Activated CD8-positive, alpha-beta memory T cell treated with anti-CD3 and anti-CD28 coated beads, Interleukin-2, amount 50 U/mL, for 1 hour (primary cell): ENCODE data around the gene HEXIM2.

Source experiments
- DNase-seq: peaks from one replicate; pipeline ENCODE4 v3.0.0-alpha.2; 2020; ENCODE audit errors: extremely low read depth

The HEXIM2 gene

DNA sequence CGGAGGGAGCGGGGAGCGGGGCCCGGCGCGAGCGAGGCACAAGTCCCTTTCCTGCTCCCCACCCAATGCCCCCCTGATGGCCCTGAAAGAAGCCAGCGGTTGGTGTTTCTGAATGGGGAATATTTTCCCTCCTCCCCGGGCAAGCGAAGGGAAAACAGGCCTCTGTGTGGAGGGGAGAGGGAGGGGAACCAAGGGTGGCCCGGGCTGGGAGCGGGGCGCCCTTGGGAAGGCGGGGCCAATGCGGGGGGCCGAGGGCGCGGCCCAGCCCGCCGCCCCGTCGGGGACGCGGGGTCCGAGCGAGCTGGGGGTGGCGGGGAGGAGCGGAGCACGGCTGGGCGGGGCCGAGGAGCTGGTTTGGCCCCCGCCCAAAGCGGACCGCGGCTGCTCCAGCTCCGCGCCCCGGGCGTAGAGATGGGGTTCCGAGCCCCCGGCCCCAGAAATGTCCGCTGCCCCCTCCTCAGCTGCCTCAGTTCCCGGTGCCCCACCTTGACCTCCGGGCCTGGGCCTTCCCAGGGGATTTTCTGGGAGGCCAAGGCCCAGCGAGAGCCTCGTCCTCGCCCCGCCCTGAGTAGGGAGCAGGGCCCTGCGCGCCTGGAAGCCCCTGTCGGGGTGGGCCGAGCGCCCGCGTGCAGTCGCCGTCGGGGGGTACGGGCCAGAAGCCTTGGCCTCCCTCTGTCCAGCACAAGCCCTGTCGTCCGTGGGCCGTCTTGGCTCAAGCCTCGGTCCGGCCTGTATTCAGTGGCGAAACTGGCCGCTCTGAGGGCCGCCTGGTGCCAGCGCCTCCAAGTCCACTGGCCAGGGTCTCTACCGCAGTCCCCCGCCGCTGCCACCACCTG is 17.3 kb upstream of the HEXIM2 start:
- DNase-seq = no peak

DNA sequence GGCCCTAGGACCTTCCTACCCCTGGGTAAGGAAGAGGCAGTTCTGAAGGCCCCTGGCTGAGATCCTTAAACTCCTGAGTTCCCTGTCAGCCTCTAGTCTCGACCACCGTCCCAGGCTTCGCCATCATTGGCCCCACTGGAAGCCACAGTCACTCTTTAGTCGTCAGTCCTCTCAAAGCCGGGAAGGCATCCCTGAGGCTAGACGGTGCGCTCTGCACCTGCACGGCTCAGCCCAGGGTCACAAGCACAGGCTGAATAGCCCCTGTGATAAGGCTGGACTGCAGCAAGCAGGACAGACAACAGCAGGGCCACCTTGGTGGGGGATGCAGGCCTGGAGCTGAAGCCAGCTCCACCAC is 16.7 kb upstream of the HEXIM2 start:
- no peak for DNase-seq

- no peak for DNase-seq
Observed at GRCh38 chr17:45146166-45146565, 15.5 kb upstream of the HEXIM2 start.

DNA sequence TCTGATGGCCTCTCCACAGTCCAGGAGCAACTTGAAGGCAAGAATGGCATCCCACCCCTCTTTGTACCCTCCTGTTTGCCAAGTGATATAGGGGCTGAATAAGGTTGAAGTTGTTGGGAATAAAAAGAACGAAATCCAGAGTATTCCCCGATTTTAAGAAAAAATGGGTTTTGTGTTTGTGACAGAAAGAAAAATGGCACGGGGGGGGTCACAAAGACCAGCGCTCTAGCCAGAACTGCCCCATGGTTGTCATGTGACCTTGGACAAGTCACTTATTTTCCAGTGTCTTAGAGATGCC is 15.1 kb upstream of the HEXIM2 start:
- no peak for DNase-seq

DNA sequence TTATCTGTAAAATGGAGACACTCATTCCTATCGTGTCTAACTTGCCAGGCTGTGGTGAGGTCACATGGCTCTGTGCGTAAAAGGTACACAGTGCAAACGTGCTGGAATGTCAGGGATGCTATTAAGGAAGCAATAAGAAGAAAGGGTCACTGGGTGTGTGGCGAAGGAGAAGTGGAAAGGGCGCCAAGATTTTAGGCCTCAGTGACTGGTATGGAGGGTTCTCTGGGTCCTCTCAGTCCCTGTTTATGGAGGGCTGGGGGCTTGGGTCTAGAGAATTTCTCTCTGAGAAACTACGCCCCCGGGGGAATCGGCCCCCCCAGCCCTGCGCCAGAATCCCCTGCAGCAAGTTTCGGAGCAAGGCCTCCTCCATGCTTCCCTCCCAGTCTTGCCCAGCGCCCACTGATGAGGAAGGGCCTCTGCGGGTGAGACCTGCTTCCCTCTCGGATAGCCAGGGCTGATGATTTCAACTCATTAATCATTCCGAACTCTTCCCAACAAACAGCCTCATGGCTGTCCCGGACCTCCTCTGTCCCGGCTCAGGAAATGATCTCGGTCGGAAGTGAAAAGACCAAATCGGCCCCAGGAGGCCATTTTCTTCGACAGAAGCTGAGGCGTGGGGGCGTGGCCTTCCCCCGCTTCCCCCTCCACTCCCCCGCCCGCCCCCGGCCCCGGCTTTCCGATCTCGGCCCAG is 14.6 kb upstream of the HEXIM2 start:
- no peak for DNase-seq

GRCh38 chr17:45147581-45148182 is 14.0 kb upstream of the HEXIM2 start:
- DNase-seq = peak; percentile 60

DNA sequence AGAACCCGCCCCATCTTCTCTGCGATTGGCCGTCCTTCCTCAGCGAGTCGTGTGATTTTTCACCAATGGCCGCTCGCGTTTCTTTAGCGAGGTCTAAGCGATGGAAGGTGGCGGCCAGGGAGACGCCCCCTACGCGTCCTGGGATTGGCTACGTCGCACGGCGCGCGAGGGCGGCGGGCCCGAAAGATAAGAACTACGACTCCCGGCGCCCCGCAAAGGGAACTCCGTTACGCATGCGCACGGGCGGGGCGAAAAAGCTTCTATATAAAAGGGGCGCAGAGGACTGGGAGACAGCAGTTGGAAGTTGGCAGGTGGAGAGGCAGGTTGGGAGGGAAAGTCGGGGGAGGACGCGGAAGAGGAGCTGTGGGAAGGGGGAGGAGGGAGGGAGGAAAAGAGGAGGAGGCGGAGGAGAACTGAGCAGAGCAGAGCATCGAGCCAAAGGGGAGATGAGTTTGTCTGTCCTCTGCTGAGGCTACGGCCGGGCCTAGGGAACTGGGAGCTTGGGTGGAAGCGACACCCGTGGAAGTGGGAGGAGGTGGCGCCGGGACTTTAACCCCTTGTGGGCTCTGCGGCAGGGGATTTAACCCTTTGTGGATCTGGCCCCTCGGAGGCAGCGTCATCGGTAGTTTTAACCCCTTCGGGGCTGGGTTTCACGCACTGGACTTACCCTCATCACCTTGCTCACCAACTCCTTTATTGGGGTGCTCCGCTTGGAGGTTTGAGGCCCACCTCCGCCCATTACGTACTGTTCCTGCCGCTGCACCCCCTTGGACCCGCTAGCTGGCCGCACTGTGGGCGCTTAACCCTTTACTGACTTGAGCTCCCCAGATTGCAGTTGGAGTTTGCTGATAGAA is 13.3 kb upstream of the HEXIM2 start, which contains the start of gene HEXIM1:
TSS of gene HEXIM1 (plus strand) at position 293 of the 854 bp plus-strand sequence. CDS start 716 bp downstream, outside the sequence.
- peak; percentile 99 for DNase-seq

GRCh38 chr17:45149037-45149668 is 12.5 kb upstream of the HEXIM2 start:
- no peak for DNase-seq

GRCh38 chr17:45149669-45150664 is 11.7 kb upstream of the HEXIM2 start:
- no peak for DNase-seq

GRCh38 chr17:45150911-45151809 is 10.5 kb upstream of the HEXIM2 start:
- DNase-seq = no peak

GRCh38 chr17:45155029-45155428 is 6.6 kb upstream of the HEXIM2 start:
- DNase-seq = no peak

- DNase-seq = no peak
Observed at GRCh38 chr17:45155483-45155882, 6.2 kb upstream of the HEXIM2 start.

DNA sequence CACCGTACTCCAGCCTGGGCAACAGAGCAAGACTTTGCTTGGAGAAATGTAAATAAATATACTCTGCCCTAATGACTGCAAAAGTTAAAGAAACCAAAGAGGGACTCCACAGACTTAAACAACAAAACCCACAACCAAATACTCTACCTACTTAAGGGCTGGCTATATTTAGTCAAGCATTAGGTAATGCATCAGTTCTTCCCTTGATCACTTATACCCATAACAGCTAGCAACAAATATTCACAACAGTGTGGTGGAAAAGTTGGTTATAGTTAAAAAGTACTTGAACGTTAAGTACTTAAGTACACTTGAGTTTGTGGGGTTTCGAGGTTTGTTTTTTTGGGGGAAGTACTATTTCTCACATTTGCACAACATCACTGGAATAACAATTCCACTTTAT is 5.4 kb upstream of the HEXIM2 start:
- no peak for DNase-seq

DNA sequence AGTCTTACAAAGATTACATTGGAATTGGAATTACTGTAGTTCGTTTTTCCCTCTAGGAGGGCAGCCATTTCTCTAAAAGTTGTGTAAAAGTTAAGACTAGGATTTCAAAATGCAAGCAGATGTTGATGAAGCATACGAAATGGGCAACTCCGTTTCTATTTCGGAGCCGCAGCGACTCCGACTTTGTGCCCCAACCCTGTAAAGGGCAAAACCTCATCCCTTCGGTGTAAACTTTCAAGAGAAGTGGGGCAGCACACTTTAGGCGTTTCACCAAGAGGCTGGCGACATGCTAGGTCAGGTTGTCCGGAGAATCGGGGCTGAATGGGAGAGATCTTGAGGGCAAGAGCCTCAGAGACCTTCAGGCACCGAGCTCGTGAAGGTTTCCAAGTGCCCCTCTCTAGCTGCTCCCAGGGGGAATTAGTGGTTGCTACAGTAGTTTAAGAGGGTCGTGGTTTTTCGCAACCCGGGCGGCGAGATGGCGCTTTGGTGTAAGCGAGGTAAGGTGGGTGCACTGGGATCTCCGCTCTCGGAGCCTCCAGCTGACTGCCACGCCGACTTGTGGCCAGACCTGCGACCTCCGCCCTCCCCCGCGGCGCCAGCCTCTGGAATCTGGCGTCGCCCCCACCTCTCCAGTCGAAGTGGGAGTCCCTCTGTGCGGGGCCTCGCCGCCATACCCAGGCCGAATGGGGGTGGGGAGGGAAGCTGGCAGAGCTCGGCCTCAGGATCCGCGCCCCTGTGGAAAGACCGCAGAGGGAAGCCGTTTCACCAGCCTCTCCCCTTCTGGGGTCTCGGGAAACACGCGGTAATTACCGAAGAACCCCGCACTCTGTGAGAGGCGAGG is 1.0 kb upstream of the HEXIM2 start:
- no peak for DNase-seq

- DNase-seq = no peak
Observed at GRCh38 chr17:45162025-45162687, 481 bp downstream of the HEXIM2 start.

GRCh38 chr17:45164734-45165269 is 3.1 kb downstream of the HEXIM2 start:
- DNase-seq = no peak

DNA sequence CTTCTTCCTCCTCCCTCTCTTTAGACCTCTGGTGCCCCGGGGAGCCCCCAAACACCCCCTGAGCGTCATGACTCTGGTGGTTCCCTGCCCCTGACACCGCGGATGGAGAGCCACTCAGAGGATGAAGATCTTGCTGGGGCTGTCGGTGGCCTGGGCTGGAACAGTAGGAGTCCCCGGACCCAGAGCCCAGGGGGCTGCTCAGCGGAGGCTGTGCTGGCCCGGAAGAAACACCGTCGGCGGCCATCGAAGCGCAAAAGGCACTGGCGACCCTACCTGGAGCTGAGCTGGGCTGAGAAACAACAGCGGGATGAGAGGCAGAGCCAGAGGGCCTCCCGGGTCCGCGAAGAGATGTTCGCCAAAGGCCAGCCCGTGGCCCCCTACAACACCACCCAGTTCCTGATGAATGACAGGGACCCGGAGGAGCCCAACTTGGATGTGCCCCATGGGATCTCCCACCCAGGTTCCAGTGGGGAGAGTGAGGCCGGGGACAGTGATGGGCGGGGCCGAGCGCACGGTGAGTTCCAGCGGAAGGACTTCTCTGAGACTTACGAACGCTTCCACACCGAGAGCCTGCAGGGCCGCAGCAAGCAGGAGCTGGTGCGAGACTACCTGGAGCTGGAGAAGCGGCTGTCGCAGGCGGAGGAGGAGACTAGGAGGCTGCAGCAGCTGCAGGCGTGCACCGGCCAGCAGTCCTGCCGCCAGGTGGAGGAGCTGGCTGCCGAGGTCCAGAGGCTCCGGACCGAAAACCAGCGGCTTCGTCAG is 7.5 kb downstream of the HEXIM2 start:
- DNase-seq = no peak
